ENCODE measurements around the gene SMIM36. TPM values are rescaled to one million over a fixed set of nuclear protein-coding genes. Genes with fewer than 3 reads are reported as not detected.

The SMIM36 gene
- total RNA-seq, 3 donors from 2014 or later: not detected

- intact Hi-C loops (cut with DNase I; ENCODE audit: low total_unique reads): no loop called here
- Histone ChIP-seq H3K9me3 (no peaks in the 10 kb centered on the region), H3K27ac (no peak overlapping the region), H3K27me3 (no peaks in the 10 kb centered on the region), H3K4me3 (no peak overlapping the region), H3K4me1 (no peaks in the 10 kb centered on the region), H3K36me3 (no peaks in the 10 kb centered on the region)
- TF ChIP-seq, protein P1, sequence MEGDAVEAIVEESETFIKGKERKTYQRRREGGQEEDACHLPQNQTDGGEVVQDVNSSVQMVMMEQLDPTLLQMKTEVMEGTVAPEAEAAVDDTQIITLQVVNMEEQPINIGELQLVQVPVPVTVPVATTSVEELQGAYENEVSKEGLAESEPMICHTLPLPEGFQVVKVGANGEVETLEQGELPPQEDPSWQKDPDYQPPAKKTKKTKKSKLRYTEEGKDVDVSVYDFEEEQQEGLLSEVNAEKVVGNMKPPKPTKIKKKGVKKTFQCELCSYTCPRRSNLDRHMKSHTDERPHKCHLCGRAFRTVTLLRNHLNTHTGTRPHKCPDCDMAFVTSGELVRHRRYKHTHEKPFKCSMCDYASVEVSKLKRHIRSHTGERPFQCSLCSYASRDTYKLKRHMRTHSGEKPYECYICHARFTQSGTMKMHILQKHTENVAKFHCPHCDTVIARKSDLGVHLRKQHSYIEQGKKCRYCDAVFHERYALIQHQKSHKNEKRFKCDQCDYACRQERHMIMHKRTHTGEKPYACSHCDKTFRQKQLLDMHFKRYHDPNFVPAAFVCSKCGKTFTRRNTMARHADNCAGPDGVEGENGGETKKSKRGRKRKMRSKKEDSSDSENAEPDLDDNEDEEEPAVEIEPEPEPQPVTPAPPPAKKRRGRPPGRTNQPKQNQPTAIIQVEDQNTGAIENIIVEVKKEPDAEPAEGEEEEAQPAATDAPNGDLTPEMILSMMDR (IDR thresholded peaks at IDR 0.05): no peak
- no peak for TF ChIP-seq POLR2AphosphoS5 (IDR thresholded peaks at IDR 0.05)
- TF ChIP-seq POLR2A (IDR thresholded peaks at IDR 0.05): no peak
- DNase-seq (ENCODE audit: low spot score in 2 of 2): no peak
These were observed 23.4 kb downstream of the SMIM36 start for GRCh38 chr17:55487695-55488432.

GRCh38 chr17:55484575-55484974 lies 26.7 kb downstream of the SMIM36 start:
- no peaks in the 10 kb centered on the region for H3K4me1 ChIP-seq
- intact Hi-C loops (cut with DNase I; ENCODE audit: low total_unique reads): no loop called here
- DNase-seq (ENCODE audit: low spot score in 2 of 2): no peak
- no peak overlapping the region for H3K27ac ChIP-seq
- no peak overlapping the region for H3K4me3 ChIP-seq
- H3K9me3 ChIP-seq: no peaks in the 10 kb centered on the region
- TF ChIP-seq, protein P1 (IDR thresholded peaks at IDR 0.05): no peak
- TF ChIP-seq POLR2A (IDR thresholded peaks at IDR 0.05) (no peak), POLR2AphosphoS5 (IDR thresholded peaks at IDR 0.05) (no peak)
- H3K27me3 ChIP-seq: no peaks in the 10 kb centered on the region
- no peaks in the 10 kb centered on the region for H3K36me3 ChIP-seq

DNA sequence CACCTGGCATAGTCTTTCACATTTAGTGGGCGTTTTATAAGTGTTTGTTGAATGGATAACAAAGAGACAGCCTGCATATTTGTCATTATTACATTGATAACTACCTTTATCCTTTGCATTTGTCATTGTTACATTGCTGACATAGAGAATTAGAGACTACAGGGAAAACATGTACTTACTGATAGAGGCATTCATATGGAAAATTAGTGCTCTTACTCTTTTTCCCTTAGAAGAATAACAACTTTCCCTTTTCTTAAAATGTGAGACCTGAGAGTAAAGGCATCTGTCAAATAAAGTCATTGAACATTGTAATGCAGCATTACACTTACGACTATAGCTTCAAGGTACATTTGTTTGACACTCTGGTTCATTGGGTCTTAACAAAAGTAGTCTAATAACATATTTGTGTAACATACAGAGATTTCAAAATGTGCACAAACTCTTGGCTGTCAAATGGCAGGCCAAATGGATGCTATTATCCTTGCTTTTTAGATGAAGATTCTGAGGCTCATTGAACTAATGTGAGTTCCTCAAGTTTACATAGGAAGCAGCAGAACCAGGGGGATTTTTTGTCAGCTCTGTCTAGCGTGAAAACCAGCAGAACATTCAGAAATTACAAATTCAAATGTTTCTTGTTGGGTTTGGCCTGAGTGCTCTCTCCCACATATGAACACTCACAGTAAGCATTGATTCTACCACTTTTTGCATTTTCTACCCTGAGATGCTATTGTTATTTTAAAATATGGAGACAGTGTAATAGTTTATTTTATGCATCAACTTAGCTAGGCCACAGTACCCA lies 28.5 kb downstream of the SMIM36 start:
- Histone ChIP-seq H3K27me3 (no peaks in the 10 kb centered on the region), H3K9me3 (no peaks in the 10 kb centered on the region), H3K36me3 (no peaks in the 10 kb centered on the region), H3K4me1 (no peaks in the 10 kb centered on the region), H3K4me3 (no peak overlapping the region), H3K27ac (no peak overlapping the region)
- intact Hi-C loops (cut with DNase I; ENCODE audit: low total_unique reads): no loop called here
- TF ChIP-seq, protein P1 (IDR thresholded peaks at IDR 0.05): no peak
- TF ChIP-seq POLR2AphosphoS5 (IDR thresholded peaks at IDR 0.05): no peak
- no peak for TF ChIP-seq POLR2A (IDR thresholded peaks at IDR 0.05)
- no peak for DNase-seq (ENCODE audit: low spot score in 2 of 2)

GRCh38 chr17:55480631-55481315 lies 30.5 kb downstream of the SMIM36 start:
- H3K4me1 ChIP-seq: no peaks in the 10 kb centered on the region
- intact Hi-C loops (cut with DNase I; ENCODE audit: low total_unique reads): no loop called here
- H3K9me3 ChIP-seq: no peaks in the 10 kb centered on the region
- H3K27ac ChIP-seq: no peak overlapping the region
- DNase-seq (ENCODE audit: low spot score in 2 of 2): no peak
- no peaks in the 10 kb centered on the region for H3K36me3 ChIP-seq
- no peak overlapping the region for H3K4me3 ChIP-seq
- no peaks in the 10 kb centered on the region for H3K27me3 ChIP-seq
- TF ChIP-seq, protein P1 (IDR thresholded peaks at IDR 0.05): no peak
- TF ChIP-seq POLR2A (IDR thresholded peaks at IDR 0.05) (no peak), POLR2AphosphoS5 (IDR thresholded peaks at IDR 0.05) (no peak)
